ENCODE data around the gene LACTBL1.

The LACTBL1 gene

DNA sequence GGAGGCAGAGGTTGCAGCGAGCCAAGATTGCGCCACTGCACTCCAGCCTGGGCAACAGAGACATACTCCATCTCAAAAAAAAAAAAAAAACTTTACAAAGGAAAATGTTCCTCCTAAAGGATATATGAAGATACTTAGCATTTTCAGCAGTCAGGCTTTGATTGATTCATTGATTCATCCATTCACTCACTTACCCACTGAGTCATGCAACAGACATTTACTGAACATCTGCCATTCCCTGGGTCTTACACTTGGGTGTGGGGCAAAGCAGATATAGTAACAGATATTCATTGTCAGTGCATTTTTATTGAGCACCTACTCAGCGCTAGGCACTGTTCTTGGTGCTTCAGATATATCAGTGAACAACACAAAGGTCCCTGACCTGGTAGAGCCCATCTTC is 5.6 kb upstream of the LACTBL1 start:
- DNase-seq = no peak

DNA sequence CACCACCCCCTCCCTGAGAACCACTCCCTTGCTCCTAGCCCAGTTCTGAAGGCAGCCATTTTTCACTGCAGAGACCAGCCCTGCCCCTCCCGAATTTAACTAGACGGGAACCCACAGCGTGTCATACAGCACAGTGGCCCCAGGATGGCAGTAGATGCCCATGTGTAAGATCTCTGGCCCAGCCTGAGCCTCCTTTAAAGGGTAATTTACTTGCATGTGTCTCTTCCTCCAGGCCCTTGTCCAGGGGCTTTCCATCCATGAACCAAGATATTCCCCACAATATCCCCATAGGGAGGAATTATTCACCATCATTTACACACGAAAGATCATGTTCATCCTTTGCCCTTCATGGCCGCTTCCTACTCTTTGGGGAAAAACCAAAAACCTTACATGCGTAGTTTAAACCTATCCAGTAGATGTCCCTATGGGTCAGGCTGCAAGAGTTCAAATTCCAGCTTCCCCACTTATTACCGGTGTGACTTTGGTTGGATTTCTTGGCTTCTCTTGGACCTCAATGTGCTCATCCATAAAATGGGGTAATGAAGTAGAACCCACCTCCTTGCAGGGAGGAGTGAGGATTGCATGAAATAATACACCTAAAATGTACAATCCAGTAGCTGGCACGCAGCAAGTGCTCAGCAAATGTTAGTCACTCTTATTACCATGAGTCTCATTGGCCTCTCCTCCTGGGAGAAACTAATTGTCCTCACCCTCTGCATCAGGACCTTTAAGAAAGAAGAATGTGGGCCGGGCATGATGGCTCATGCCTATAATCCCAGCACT is 4.0 kb upstream of the LACTBL1 start:
- peak in 41 of 56 donors; percentile 1 to 72 (median 23) for DNase-seq

DNA sequence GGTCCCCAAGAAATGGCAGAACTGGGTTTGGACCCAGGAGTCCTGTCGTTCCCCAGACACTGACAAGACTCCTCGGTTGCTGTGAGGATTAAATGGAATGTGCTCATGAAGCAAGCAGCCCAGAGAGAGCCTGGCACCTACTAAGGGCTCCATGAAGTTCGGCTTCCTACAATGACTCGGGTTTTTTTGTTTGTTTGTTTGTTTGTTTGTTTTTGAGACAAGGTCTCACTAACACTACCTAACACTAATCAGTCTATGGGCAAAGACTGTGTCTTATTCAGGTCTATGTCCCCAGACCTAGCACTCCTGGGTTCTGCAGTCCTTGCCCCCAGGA is 3.4 kb upstream of the LACTBL1 start:
- no peak for DNase-seq

DNA sequence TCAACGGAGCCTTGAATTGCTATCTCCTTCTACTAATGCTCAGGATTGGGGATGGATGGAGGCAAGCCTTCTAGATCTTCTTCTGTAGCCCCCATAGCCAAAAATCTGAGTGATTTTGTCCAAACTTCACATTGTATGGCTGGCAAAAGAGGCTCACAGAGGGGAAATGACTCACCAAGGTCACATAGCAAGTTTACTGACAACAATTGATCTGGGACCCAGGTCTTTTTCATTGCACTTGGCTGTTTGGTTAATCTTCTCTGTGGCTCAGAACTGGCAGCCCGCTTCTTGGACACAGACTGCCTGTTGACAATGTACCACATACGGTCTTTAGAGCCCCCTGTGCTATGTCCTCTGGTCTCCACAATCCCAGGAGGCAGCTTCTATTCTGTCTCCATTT is 3.0 kb upstream of the LACTBL1 start:
- no peak for DNase-seq

DNA sequence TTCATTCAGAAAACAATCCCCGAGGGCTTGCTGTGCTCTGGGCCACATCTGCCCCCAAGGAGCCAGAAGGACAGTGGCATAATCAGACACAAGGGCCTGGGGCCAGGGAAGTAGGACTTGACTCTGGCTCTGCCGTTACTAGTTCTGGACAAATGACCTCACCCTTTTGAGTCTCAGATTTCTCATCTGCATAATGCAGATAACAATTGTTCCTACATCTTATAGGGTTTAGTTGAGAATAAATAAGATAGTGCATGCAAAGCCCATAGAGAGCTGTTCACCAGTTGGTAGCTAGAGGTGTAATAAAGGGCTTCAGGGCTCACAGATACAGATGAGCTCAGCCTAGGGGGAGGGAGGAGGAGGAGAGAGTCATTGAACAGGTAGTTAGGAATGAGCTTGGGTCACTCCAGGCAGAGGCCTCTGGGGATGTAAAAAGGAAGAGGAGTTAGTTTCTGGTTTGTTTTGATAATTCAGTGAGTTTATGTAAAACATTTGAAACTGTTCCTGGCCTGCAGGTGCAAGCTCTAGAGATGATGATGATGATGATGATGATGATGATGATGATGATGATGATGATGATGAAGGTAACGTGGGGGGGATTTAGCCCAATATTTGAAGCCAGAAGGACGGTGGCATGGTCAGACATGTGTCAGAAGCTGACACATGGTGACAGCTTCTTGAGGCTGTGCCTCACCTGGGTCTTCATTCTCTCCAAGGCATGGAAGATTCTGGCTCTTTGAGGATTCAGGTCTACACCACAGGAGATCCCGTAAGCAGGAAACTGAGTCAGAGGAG is 858 bp downstream of the LACTBL1 start:
- no peak for DNase-seq

DNA sequence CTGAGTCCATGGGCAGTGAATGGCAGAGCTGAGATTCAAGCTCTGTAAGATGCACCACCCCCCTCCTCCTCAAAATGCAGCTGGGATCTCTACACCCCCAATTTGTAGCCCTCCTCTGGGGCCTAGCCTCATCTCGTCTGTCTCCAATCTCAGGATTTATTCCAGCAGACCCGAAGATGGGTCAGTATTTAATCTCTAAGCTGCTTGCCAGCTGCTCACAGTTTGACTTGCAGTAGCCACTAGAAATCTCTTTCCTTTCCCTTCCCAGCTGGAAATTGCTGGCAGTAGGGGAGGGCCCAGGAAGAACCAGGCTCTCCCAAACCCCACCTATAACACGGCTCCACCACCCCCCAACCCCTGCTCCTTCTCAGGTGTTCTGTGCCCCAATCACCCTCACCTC is 1.5 kb downstream of the LACTBL1 start:
- no peak for DNase-seq

DNA sequence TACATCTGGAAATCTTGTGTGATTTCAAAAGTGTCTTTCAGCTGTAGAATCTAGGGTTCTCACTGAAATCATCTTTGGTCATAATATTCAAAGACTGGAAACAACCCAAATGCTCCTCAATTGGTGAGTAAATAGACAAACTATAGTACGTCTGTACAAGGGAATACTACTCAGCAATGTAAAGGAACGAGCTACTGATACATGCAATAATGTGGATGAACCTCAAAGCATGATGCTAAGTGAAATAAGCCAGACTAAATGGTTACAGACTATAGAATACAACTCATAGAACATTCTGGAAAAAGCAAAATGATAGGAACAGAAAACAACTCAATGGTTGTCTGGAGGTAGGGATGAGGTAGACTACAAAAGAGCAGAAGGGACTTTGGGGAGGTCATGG is 2.6 kb downstream of the LACTBL1 start:
- no peak for DNase-seq

DNA sequence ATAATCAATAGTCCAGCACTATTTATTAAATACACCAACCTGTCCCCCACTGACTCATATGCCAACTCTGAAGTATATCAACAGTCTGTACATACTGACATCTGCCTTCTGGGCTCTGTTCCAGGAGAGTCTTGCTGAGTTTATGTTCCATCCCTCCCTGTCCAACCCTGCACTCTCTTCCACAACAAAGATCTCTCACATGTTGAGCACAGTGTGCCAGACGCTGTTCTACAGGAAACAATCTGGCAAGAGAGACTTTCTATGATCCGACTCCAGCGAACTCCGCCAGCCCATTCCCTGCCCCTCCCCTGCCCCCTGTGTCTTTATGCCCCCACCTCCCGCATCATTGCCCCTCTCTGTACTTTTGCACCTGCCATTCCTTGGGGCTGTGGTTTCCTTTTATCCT is 3.4 kb downstream of the LACTBL1 start:
- no peak for DNase-seq

DNA sequence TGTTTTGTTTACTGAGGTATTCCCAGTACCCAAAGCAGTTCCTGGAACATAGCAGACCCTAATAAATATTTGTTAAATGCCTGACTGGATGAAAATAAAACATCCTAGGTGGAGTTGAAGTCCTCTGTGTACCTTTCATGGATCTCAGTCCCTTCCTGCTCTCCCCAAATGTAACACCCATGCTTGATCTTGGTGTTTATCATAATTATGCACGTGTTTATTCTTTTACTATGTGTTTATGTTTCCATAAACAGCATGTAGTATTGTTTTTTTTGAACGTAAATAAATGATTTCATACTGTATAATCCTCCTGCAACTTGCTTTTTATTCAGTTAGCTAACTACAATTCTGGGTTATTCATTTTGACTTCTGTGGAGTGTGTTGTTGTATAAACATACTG is 4.8 kb downstream of the LACTBL1 start:
- no peak for DNase-seq

DNA sequence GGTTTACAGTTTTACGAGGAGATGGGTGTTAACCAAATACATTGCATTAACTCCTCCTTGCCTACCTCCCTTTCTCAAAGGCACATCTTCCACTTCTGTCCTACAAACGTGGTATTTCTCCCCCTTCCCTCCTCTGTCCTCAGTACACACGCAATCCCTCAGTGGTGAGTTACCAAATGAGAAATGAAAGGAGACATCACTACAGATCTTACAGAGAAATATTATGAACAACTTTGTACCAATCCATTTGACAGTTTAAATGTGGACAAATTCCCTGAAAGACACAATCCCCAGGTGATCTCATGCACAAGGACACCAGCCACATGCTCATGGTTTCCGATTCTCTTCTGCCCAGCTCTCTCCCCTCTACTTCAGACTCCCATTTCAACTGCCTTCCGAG is 6.4 kb downstream of the LACTBL1 start:
- DNase-seq = no peak

DNA sequence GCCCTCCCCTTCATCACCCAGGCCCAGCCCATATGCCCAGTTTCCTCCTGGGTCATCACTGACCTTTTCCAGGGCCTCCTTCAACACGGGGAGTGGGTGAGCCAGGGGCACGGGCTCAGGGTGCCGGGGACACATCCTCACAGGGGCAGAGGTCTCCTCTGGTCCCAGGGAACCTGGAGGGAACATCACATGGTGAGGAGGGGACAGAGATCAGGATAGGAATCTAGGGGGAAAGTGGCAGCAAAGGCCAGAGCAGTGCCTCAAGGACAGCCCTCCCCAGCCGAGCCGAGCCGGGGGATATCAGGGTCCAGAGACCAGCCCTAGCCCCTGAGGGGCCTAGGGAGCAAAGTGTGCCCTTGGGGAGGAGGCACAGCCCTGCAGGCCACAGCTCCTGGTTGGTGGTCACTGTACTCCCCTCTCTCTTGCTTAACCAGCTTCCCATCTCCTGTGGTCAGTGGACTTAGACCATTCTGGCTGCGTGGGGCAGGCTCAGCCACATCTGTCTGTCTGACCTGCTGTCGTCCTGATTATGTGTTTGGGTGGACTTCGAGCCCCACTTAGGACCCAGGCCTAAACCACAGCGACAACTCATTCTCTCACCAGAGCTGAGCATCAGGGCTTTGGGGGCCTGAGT is 9.5 kb downstream of the LACTBL1 start:
- DNase-seq = no peak

DNA sequence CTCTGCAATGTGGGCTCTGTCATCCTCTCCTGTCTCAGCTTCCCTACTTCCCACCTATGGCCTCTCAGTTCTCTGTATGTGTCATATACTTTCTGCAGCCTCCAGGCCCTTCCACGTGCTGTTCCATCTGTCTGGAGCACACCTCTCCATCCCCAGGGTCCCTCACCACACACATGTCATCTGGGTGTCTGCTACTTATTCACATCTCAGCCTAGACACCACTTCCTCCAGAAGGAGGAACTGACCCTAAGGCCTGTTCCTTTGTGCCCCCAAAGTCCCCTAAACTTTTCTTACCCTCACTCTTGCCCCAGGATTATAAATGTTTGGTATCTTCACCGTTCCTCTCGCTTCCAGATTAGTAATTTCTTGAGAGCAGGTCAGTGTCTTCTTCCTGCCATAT is 10.1 kb downstream of the LACTBL1 start:
- DNase-seq = no peak

DNA sequence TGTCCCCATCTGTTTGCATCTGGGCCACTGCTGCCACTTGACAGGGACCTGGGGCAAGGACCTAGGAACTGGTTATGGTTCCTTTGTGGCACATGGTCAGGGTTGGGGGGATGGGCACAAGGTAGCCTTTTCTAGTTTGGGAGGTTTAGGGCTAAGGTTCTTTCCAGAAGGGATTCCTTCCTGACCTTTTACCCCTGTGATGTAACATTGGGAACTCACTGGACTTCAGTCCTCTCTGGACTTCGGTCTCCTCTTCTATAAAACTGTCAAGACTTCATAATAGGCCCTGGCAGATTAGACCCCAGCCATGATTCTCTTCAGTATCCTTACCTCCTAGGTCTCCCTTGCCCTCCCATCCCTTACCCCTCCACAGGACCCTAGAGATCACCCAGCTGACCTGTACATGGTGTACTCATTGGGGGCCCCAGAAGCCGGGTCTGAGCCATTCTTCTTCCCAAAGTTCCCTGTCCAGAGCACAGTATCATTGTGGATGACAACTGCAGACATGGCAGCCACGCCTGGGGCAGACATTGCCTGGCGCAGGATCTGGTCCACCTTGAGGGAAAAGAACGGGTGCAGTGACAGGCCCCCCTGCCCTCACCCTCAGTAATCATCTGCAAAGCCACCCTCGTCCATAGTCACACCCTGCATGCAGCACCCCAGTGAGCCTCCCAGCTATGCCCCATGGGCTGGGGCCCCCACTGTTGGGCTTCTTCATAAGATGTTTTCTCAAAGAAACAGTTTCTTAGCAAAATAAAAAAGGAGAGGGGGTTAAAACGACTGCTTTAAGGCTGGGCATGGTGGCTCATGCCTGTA is 12.9 kb downstream of the LACTBL1 start:
- no peak for DNase-seq

DNA sequence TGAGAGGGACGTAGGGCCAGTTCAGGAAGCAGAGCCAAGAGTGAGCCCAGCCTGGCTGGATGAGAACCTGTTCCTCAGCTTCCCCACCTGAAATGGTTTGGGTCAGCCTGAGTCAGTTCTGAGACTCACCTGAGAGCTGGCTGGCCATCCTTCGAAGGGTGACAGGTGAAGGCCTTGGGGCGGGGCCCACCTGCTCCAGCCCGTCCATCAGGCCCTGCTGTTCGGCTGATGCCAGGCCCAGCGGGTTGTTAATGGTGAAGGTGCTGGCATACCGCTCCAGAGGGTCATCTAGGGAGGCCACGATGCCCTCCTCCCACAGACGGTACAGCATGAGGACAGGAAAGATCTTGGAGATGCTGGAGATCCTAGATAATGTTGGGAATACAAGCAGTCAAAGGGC is 14.1 kb downstream of the LACTBL1 start:
- DNase-seq = no peak

DNA sequence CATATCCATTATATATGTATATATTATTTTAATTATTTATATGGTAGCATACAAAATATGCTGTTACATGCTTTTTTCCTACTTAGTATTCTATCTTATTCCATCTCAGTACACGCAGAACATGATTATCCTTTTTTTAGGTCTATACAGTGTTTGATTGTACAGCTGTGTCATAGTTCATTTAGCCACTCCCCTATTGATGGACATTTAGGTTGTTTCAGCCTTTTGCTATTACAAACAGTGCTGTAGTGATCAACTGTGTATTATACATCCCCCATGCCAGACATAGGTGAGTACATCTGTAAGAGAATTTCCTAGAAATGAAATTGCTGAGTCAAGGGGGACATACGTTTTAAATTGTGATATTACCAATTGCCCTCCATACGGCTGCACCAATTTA is 15.6 kb downstream of the LACTBL1 start:
- DNase-seq = no peak

DNA sequence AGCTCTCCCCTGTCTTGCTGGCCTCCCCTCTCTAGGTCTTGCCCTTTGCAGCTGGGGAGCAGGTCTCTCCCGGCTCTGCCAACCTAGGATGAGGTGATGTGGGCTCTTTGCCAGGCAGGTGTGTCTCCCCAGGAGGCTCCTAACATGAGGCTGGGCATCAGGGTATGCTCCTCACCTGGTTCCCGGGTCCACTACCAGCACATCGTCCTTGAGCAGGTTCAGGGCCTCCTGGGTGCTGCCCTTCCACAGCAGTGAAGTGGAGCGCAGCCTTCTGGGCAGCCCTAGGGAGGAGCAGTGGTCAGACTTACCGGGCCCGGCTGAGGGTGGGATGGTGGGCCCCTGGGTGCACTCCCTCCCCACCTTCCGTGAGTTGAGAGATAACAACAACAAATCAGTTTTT is 17.5 kb downstream of the LACTBL1 start:
- DNase-seq = no peak

DNA sequence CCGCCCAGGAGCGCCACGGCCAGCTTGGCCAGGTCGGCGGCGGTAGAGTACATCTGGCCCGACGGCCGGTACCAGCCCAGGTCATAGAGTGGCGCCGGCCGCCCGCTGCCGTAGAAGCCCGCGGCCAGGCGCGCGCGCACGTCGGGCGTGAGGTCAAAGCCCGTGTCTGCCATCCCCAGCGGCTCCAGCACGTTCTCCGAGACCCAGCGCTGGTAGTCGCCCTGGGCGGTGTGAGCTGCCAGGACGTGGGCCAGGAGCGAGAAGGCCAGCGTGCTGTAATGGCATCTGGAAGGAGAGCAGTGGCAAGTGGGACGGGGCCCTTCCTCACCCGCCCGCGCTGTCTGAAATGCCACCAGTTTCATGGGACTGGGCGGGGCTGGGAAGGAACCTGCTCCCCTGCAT is 18.9 kb downstream of the LACTBL1 start:
- DNase-seq = no peak

DNA sequence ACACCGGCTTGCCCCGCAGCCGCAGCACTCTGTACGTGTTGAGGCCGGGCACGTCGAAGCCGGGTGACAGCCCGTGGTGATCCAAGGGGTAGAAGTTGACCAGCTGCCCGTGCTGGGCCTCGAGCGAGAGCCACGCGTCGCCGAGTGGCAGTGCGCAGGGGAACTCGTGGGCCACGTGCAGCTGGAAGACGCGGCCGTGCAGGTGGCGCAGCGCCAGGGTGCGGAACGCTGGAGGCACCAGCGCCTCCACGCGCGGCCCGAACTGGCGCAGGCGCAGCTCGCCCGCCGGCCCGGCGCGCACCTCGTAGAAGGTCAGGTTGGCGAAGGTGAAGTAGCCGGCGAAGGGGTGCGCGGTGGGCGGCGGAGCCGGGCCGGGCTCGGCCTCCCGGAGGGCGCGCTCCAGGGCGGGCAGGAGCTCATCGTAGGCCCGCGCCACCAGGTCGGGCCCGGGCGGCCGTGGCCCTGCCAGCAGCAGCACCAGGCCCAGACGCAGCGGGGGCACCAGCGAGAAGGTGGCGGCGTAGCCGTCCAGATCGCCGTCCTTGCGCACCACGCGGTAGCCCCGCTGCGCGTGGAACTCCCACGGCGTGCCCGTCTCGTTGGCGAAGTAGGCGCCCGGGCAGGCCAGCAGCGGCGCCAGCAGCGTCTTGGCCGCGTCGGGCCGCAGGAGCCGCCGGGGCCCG is 19.5 kb downstream of the LACTBL1 start:
- no peak for DNase-seq

DNA sequence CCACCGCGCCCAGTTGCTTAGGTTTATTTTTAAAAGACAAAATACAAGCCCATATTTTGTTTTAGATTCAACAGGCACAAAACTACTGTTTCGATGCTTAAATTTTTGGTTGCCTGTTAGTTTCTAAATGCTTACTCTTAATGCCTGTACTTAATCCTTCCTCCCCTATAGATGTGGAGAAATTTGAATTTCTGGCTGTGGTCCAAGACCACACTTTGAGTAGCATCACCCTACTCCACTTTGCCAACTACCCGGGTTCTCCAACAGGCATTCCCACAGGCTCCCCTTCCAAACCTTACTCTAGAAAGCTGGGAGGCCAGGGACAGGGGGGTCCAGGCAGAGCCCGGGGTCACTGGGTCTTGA is 20.0 kb downstream of the LACTBL1 start:
- no peak for DNase-seq

DNA sequence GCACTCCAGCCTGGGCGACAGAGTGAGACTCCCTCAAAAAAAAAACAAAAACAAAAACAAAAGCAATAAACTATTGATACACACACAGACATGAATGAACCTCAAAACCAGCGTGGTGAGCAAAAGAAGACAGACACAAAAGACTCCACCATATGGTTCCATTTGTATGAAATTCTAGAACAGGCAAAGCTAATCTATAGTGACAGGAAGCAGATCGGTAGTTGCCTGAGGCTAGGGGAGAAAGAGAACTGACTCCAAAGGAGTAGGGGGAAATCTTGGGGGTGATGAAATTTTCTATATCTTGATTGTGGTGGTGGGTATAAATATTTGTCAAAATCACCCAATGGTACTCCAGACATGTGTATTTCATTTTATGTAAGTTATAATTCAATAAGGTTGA is 20.9 kb downstream of the LACTBL1 start:
- no peak for DNase-seq

DNA sequence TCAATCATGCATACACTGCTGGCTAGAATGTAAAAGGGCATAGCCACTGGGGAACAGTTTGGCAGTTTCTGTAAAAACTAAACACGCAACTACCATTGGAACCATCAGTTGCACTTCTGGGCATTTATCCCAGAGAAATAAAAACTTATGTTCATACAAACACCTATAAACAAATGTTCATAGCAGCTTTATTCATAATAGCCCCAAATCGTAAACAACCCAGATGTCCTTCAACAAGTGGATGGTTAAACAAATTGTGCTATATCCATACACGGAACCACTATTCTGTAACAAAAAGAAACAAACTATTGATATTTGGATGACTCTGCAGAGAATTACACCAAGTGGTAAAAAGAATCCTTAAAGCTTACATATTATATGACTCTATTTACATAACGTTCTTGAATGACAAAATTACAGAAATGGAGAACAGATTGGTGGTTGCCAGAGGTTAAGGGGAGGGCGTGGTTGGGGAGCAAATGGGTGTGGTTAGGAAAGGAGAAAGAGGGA is 22.8 kb downstream of the LACTBL1 start:
- no peak for DNase-seq
